ENCODE measurements around the gene HOXA1. TPM values are rescaled to one million over a fixed set of nuclear protein-coding genes. Genes with fewer than 3 reads are reported as not detected.

The HOXA1 gene
- total and polyA plus RNA-seq, 5 donors from 2014 or later = 0.49 to 1.4 (median 0.85) TPM

DNA sequence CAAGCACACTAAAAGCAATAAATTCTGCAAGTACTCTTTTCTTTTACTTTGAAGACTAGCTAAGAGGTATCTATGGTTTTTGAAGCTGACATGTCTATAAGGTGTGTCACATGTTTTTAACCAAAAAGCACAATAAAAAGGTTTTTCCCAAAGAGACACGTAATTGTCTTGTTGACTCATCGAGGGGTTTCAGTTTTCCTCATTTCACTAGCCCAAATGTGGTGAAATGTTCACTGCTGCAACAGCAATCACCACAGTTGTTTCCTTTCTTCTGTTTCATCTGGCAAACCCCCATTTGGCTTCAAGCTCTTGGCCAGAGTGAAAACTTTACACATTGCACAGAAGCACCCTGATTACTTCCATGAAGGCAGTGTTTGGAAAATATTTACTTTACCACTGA, 38.6 kb upstream of the HOXA1 start:
- peaks cover 3% of the 10 kb centered on the region for H3K4me1 ChIP-seq (ENCODE audit: control insufficient read depth, insufficient read depth, low read length, poor library complexity, severe bottlenecking)
- no peak for DNase-seq
- H3K4me1 Mint-ChIP-seq = peaks cover 0 to 5% (median 0%) of the 10 kb centered on the region in 4 donors
- ATAC-seq (ENCODE audit: low read depth in 2 of 2) = no peak
- H3K27ac ChIP-seq (ENCODE audit: insufficient read depth, low read length, poor library complexity, severe bottlenecking) = no peak overlapping the region
- H3K27me3 Mint-ChIP-seq = peaks cover 72% of the 10 kb centered on the region
- peaks cover 34% of the 10 kb centered on the region for H3K27me3 ChIP-seq (ENCODE audit: control insufficient read depth, insufficient read depth, low read length)
- no peak overlapping the region for H3K4me3 Mint-ChIP-seq
- H3K4me3 ChIP-seq (ENCODE audit: low read depth, low read length) = no peak overlapping the region
- peaks cover 0 to 2% (median 0%) of the 10 kb centered on the region in 7 donors for H3K9me3 Mint-ChIP-seq
- no peaks in the 10 kb centered on the region for H3K9me3 ChIP-seq (ENCODE audit: control insufficient read depth in 2 of 2, low read length in 2 of 2)
- no peaks in the 10 kb centered on the region for H3K36me3 Mint-ChIP-seq
- no peak overlapping the region for H3K27ac Mint-ChIP-seq
- no peaks in the 10 kb centered on the region for H3K36me3 ChIP-seq (ENCODE audit: control insufficient read depth, insufficient read depth, low read length)

GRCh38 chr7:27133409-27134231, 37.8 kb upstream of the HOXA1 start:
- no peak for DNase-seq
- no peak overlapping the region for H3K27ac ChIP-seq (ENCODE audit: insufficient read depth, low read length, poor library complexity, severe bottlenecking)
- peaks cover 3% of the 10 kb centered on the region for H3K4me1 ChIP-seq (ENCODE audit: control insufficient read depth, insufficient read depth, low read length, poor library complexity, severe bottlenecking)
- no peak overlapping the region for H3K27ac Mint-ChIP-seq
- H3K27me3 Mint-ChIP-seq = peaks cover 76% of the 10 kb centered on the region
- no peak for ATAC-seq (ENCODE audit: low read depth in 2 of 2)
- no peaks in the 10 kb centered on the region for H3K9me3 ChIP-seq (ENCODE audit: control insufficient read depth in 2 of 2, low read length in 2 of 2)
- H3K4me1 Mint-ChIP-seq = peaks cover 0 to 7% (median 0%) of the 10 kb centered on the region in 4 donors
- no peaks in the 10 kb centered on the region for H3K36me3 ChIP-seq (ENCODE audit: control insufficient read depth, insufficient read depth, low read length)
- peaks cover 35% of the 10 kb centered on the region for H3K27me3 ChIP-seq (ENCODE audit: control insufficient read depth, insufficient read depth, low read length)
- no peak overlapping the region for H3K4me3 ChIP-seq (ENCODE audit: low read depth, low read length)
- H3K36me3 Mint-ChIP-seq = no peaks in the 10 kb centered on the region
- H3K9me3 Mint-ChIP-seq = peaks cover 0 to 2% (median 0%) of the 10 kb centered on the region in 7 donors
- H3K4me3 Mint-ChIP-seq = no peak overlapping the region

GRCh38 chr7:27132978-27133377, 37.2 kb upstream of the HOXA1 start:
- Mint-ChIP-seq H3K27me3 (peaks cover 74% of the 10 kb centered on the region), H3K9me3 (peaks cover 0 to 2% (median 0%) of the 10 kb centered on the region in 7 donors), H3K4me1 (peaks cover 0 to 7% (median 0%) of the 10 kb centered on the region in 4 donors), H3K4me3 (no peak overlapping the region), H3K27ac (no peak overlapping the region), H3K36me3 (no peaks in the 10 kb centered on the region)
- H3K4me1 ChIP-seq (ENCODE audit: control insufficient read depth, insufficient read depth, low read length, poor library complexity, severe bottlenecking) = peaks cover 3% of the 10 kb centered on the region
- H3K27ac ChIP-seq (ENCODE audit: insufficient read depth, low read length, poor library complexity, severe bottlenecking) = no peak overlapping the region
- no peak overlapping the region for H3K4me3 ChIP-seq (ENCODE audit: low read depth, low read length)
- DNase-seq (no peak), ATAC-seq (ENCODE audit: low read depth in 2 of 2) (no peak)
- no peaks in the 10 kb centered on the region for H3K36me3 ChIP-seq (ENCODE audit: control insufficient read depth, insufficient read depth, low read length)
- peaks cover 39% of the 10 kb centered on the region for H3K27me3 ChIP-seq (ENCODE audit: control insufficient read depth, insufficient read depth, low read length)
- no peaks in the 10 kb centered on the region for H3K9me3 ChIP-seq (ENCODE audit: control insufficient read depth in 2 of 2, low read length in 2 of 2)

DNA sequence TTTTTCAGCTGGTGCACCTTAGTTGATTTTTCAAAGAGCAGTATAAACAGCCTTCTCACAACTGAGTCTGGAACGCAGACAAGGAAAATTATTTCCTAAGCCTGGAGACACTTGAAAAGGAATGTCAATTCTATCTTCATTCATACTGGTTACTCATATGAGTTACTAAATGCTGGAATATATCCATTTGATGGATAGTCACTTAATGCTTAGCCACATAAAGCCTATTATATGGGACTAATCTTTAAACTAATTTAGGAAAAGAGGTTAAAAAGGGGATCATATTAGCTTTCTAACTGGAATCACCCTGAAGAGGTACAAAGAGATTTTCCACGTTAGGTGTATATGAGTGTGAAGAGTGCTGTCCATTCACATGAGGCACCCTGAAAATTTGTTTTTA, 36.4 kb upstream of the HOXA1 start:
- Mint-ChIP-seq H3K36me3 (no peaks in the 10 kb centered on the region), H3K4me3 (peak overlapping the region in 2 of 4 donors; percentile 7 to 57)
- DNase-seq = no peak

DNA sequence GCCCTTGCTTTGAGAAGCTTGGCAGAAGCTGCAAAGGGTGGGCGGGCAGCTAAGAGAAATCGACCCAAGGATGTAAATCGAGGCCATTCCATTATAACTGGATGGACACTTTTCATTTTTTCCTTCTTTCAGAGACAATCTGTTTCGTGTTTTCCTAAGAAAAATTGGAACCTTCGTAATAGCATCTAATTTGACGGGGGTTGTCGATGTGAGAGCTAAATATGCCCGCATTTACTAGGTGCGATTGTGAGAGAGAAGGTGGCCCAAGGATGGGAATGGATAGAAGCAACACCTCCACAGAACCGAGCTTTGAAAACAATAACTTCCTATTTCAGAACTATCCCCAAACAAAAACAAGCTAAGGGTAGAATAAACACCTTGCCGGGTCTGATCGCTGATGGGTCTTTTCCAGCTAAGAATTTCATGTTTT, 35.6 kb upstream of the HOXA1 start:
- H3K4me1 ChIP-seq (ENCODE audit: control insufficient read depth, insufficient read depth, low read length, poor library complexity, severe bottlenecking) = peaks cover 3% of the 10 kb centered on the region
- Mint-ChIP-seq H3K4me3 (peak overlapping the region; percentile 49 to 90 (median 70)), H3K4me1 (peaks cover 0 to 7% (median 0%) of the 10 kb centered on the region in 4 donors), H3K27me3 (peaks cover 66% of the 10 kb centered on the region), H3K27ac (no peak overlapping the region), H3K9me3 (peaks cover 0 to 4% (median 0%) of the 10 kb centered on the region in 7 donors), H3K36me3 (no peaks in the 10 kb centered on the region)
- ATAC-seq (ENCODE audit: low read depth in 2 of 2) (no peak), DNase-seq (no peak)
- H3K9me3 ChIP-seq (ENCODE audit: control insufficient read depth in 2 of 2, low read length in 2 of 2) = no peaks in the 10 kb centered on the region
- H3K4me3 ChIP-seq (ENCODE audit: low read depth, low read length) = peak overlapping the region; percentile 43
- H3K27me3 ChIP-seq (ENCODE audit: control insufficient read depth, insufficient read depth, low read length) = peaks cover 41% of the 10 kb centered on the region
- no peak overlapping the region for H3K27ac ChIP-seq (ENCODE audit: insufficient read depth, low read length, poor library complexity, severe bottlenecking)
- H3K36me3 ChIP-seq (ENCODE audit: control insufficient read depth, insufficient read depth, low read length) = no peaks in the 10 kb centered on the region

More for the DNA sequence above, 36.4 kb upstream of the HOXA1 start:
- no peaks in the 10 kb centered on the region for H3K36me3 ChIP-seq (ENCODE audit: control insufficient read depth, insufficient read depth, low read length)
- Mint-ChIP-seq H3K27ac (no peak overlapping the region), H3K4me1 (peaks cover 0 to 7% (median 0%) of the 10 kb centered on the region in 4 donors), H3K9me3 (peaks cover 0 to 4% (median 0%) of the 10 kb centered on the region in 7 donors), H3K27me3 (peaks cover 72% of the 10 kb centered on the region)
- no peak overlapping the region for H3K4me3 ChIP-seq (ENCODE audit: low read depth, low read length)
- ATAC-seq (ENCODE audit: low read depth in 2 of 2) = no peak
- H3K27me3 ChIP-seq (ENCODE audit: control insufficient read depth, insufficient read depth, low read length) = peaks cover 40% of the 10 kb centered on the region
- no peak overlapping the region for H3K27ac ChIP-seq (ENCODE audit: insufficient read depth, low read length, poor library complexity, severe bottlenecking)
- H3K4me1 ChIP-seq (ENCODE audit: control insufficient read depth, insufficient read depth, low read length, poor library complexity, severe bottlenecking) = peaks cover 3% of the 10 kb centered on the region
- H3K9me3 ChIP-seq (ENCODE audit: control insufficient read depth in 2 of 2, low read length in 2 of 2) = no peaks in the 10 kb centered on the region

GRCh38 chr7:27130540-27131389, 35.0 kb upstream of the HOXA1 start, which contains the start of gene HOXA4:
HOXA4 (minus strand) TSS chr7:27130757; CDS start chr7:27130733, 24 bp downstream.
- peak within 1 kb of the TSS; percentile 43 for H3K4me3 ChIP-seq (ENCODE audit: low read depth, low read length)
- ATAC-seq (ENCODE audit: low read depth in 2 of 2) (peak; percentile 78 to 93), DNase-seq (peak; percentile 64 to 77 (median 75))
- no peaks in the 10 kb centered on the region for H3K36me3 Mint-ChIP-seq
- H3K4me3 Mint-ChIP-seq = peak within 1 kb of the TSS; percentile 49 to 90 (median 72)
- peaks cover 3% of the 10 kb centered on the region for H3K4me1 ChIP-seq (ENCODE audit: control insufficient read depth, insufficient read depth, low read length, poor library complexity, severe bottlenecking)
- H3K27me3 Mint-ChIP-seq = peaks cover 66% of the 10 kb centered on the region
- no peaks in the 10 kb centered on the region for H3K9me3 ChIP-seq (ENCODE audit: control insufficient read depth in 2 of 2, low read length in 2 of 2)
- peaks cover 0 to 4% (median 0%) of the 10 kb centered on the region in 7 donors for H3K9me3 Mint-ChIP-seq
- H3K27ac Mint-ChIP-seq = peak within 1 kb of the TSS in 1 of 3 donors; percentile 78
- H3K36me3 ChIP-seq (ENCODE audit: control insufficient read depth, insufficient read depth, low read length) = no peaks in the 10 kb centered on the region
- H3K4me1 Mint-ChIP-seq = peaks cover 0 to 7% (median 0%) of the 10 kb centered on the region in 4 donors
- peaks cover 35% of the 10 kb centered on the region for H3K27me3 ChIP-seq (ENCODE audit: control insufficient read depth, insufficient read depth, low read length)
- H3K27ac ChIP-seq (ENCODE audit: insufficient read depth, low read length, poor library complexity, severe bottlenecking) = peak within 1 kb of the TSS; percentile 53

DNA sequence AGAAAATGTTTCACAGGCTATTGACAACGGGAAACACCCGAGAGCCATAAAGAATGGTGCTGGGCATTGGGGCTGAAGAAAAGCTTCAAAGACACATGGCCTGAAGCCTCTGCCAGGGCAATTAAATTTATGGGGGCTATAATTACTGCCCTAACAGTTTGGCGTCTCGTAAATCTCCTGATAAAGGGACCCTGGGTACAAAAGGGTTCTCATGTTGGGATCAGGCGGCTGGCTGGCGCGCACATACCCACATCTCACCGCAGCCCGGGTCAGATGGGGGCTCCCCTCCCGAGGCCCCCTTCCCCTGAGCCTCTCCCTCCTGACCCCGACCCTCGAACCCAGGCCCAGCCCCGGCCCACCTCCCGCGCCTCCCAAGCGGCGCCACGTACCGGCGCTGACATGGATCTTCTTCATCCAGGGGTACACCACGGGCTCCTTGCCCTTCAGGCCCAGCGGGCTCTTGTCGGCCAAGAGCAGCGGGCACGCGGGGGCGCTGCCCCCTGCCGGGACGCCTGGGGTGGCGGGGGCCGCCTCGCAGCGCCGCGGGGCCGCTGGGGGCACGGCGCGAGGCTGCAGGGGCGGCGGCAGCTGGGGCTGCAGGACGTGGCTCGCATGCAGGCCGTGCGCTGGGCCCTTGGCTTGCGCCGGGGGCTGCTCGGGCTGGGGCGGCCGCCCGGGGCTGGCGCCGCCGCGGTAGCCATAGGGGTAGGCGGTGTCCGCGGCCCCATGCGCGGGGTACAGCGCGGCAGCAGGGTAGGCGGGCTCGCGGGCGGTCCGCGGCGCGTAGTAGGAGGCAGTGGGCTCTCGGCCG, 34.1 kb upstream of the HOXA1 start:
- peak overlapping the region in 3 of 4 donors; percentile 23 to 77 (median 61) for H3K4me3 Mint-ChIP-seq
- Histone ChIP-seq H3K36me3 (ENCODE audit: control insufficient read depth, insufficient read depth, low read length) (no peaks in the 10 kb centered on the region), H3K4me3 (ENCODE audit: low read depth, low read length) (no peak overlapping the region), H3K27ac (ENCODE audit: insufficient read depth, low read length, poor library complexity, severe bottlenecking) (no peak overlapping the region), H3K9me3 (ENCODE audit: control insufficient read depth in 2 of 2, low read length in 2 of 2) (no peaks in the 10 kb centered on the region), H3K4me1 (ENCODE audit: control insufficient read depth, insufficient read depth, low read length, poor library complexity, severe bottlenecking) (peaks cover 3% of the 10 kb centered on the region), H3K27me3 (ENCODE audit: control insufficient read depth, insufficient read depth, low read length) (peaks cover 29% of the 10 kb centered on the region)
- no peak overlapping the region for H3K27ac Mint-ChIP-seq
- H3K27me3 Mint-ChIP-seq = peaks cover 66% of the 10 kb centered on the region
- peak in 1 of 2 donors; percentile 7 for ATAC-seq (ENCODE audit: low read depth in 2 of 2)
- peaks cover 0 to 4% (median 0%) of the 10 kb centered on the region in 7 donors for H3K9me3 Mint-ChIP-seq
- no peaks in the 10 kb centered on the region for H3K36me3 Mint-ChIP-seq
- DNase-seq = no peak
- peaks cover 0 to 7% (median 0%) of the 10 kb centered on the region in 4 donors for H3K4me1 Mint-ChIP-seq
